Dedifferentiated amniotic fluid mesenchymal stem cell (primary cell): ENCODE measurements around the gene KDM6A.
"Not testable (repeated sequence)": the region's sequence is repeated elsewhere in the genome, so short reads cannot be mapped to it uniquely, and the experiment has no call there.

ENCODE experiments used
- DNase-seq: peaks from one replicate; pipeline ENCODE4 v3.0.0-alpha.2; 2016; ENCODE audit errors: extremely low spot score

Gene KDM6A

GRCh38 chrX:44872821-44873414 is at the start of gene KDM6A:
KDM6A (plus strand) TSS chrX:44873188; CDS start chrX:44873552, 364 bp downstream.
- peak; percentile 95 for DNase-seq

- DNase-seq = not testable (repeated sequence)
Observed at GRCh38 chrX:44823193-44823592, 49.8 kb upstream of the KDM6A start.

- peak; percentile 64 for DNase-seq
Observed at GRCh38 chrX:44828008-44828605, 44.9 kb upstream of the KDM6A start.

GRCh38 chrX:44829832-44830231 is 43.2 kb upstream of the KDM6A start:
- no peak for DNase-seq

GRCh38 chrX:44842550-44843317 is 30.3 kb upstream of the KDM6A start:
- DNase-seq = no peak

GRCh38 chrX:44843318-44843702 is 29.7 kb upstream of the KDM6A start:
- no peak for DNase-seq

- DNase-seq = no peak
Observed at GRCh38 chrX:44843753-44844152, 29.2 kb upstream of the KDM6A start, which contains the start of gene DUSP21. DUSP21 (plus strand) TSS chrX:44844021; CDS start chrX:44844133, 112 bp downstream.

- no peak for DNase-seq
Observed at GRCh38 chrX:44844204-44844603, 28.8 kb upstream of the KDM6A start.

- DNase-seq = not testable (repeated sequence)
Observed at GRCh38 chrX:44850891-44851290, 22.1 kb upstream of the KDM6A start.

- DNase-seq = no peak
Observed at GRCh38 chrX:44871114-44871645, 1.8 kb upstream of the KDM6A start.

- DNase-seq = no peak
Observed at GRCh38 chrX:44871931-44872820, 812 bp upstream of the KDM6A start.

- DNase-seq = peak; percentile 44
Observed at GRCh38 chrX:44873415-44874276, 658 bp downstream of the KDM6A start.

- no peak for DNase-seq
Observed at GRCh38 chrX:44874420-44875184, 1.6 kb downstream of the KDM6A start.

GRCh38 chrX:44875185-44875489 is 2.1 kb downstream of the KDM6A start:
- DNase-seq = no peak

GRCh38 chrX:44876086-44876485 is 3.1 kb downstream of the KDM6A start:
- DNase-seq = no peak

GRCh38 chrX:44876767-44877166 is 3.8 kb downstream of the KDM6A start:
- no peak for DNase-seq

- no peak for DNase-seq
Observed at GRCh38 chrX:44878780-44879179, 5.8 kb downstream of the KDM6A start.

GRCh38 chrX:44881549-44881948 is 8.6 kb downstream of the KDM6A start:
- no peak for DNase-seq

- DNase-seq = no peak
Observed at GRCh38 chrX:44882635-44883034, 9.6 kb downstream of the KDM6A start.

- DNase-seq = no peak
Observed at GRCh38 chrX:44884944-44885343, 12.0 kb downstream of the KDM6A start.
